OCI-LY1 (cell line): ENCODE results near the gene PBRM1.

Experiments
- H2AFZ ChIP-seq: fragments of 200-600 bp; sonication (generic), shearing (Covaris generic); 2 replicates; pipeline ENCODE4 v1.6.0; 2014; ENCODE audit warnings: antibody characterized with exemption, mild to moderate bottlenecking, low read length
- H3F3A ChIP-seq: fragments of 200-600 bp; sonication (generic), shearing (Covaris generic); 2 replicates; pipeline ENCODE4 v1.6.0; 2014; ENCODE audit warnings: mild to moderate bottlenecking, antibody characterized with exemption, low read length, moderate library complexity; ENCODE audit not compliant: insufficient read depth
- H3K27ac ChIP-seq: fragments of 200-600 bp; sonication (generic); 2 replicates; pipeline ENCODE4 v1.5.1; 2014; ENCODE audit warnings: low read length, mixed run types, mild to moderate bottlenecking, low read depth; ENCODE audit not compliant: poor library complexity, severe bottlenecking
- H3K27me3 ChIP-seq: fragments of 200-600 bp; sonication (generic); 2 replicates; pipeline ENCODE4 v1.6.0; 2014; ENCODE audit warnings: antibody characterized with exemption, mild to moderate bottlenecking, low read length, moderate library complexity; ENCODE audit not compliant: insufficient read depth
- H3K36me3 ChIP-seq: fragments of 200-600 bp; sonication (generic); 2 replicates; pipeline ENCODE4 v1.6.1; 2014; ENCODE audit warnings: mild to moderate bottlenecking, antibody characterized with exemption, low read length, moderate library complexity, mixed read lengths; ENCODE audit not compliant: insufficient read depth
- H3K4me1 ChIP-seq: fragments of 200-600 bp; sonication (generic); 2 replicates; pipeline ENCODE4 v1.5.1; 2014; ENCODE audit warnings: mild to moderate bottlenecking, low read length, moderate library complexity; ENCODE audit not compliant: insufficient read depth, severe bottlenecking
- H3K4me2 ChIP-seq: fragments of 200-600 bp; sonication (generic), shearing (Covaris generic); 2 replicates; pipeline ENCODE4 v1.6.1; 2014; ENCODE audit warnings: low read length
- H3K4me3 ChIP-seq: fragments of 200-600 bp; sonication (generic); 2 replicates; pipeline ENCODE4 v1.5.1; 2014; ENCODE audit warnings: low read length, low read depth, mild to moderate bottlenecking, mixed read lengths; ENCODE audit not compliant: poor library complexity, severe bottlenecking
- H3K79me2 ChIP-seq: fragments of 200-600 bp; shearing (Covaris generic); 2 replicates; pipeline ENCODE4 v1.6.1; 2016; ENCODE audit warnings: mixed run types, low read length, mixed read lengths; ENCODE audit not compliant: insufficient read depth
- H3K9ac ChIP-seq: fragments of 200-600 bp; sonication (generic), shearing (Covaris generic); 2 replicates; pipeline ENCODE4 v1.6.1; 2014; ENCODE audit warnings: mild to moderate bottlenecking, low read length, mixed read lengths
- H3K9me2 ChIP-seq: fragments of 200-600 bp; sonication (generic), shearing (Covaris generic); 2 replicates; pipeline ENCODE4 v1.6.1; 2014; ENCODE audit warnings: low read depth, mild to moderate bottlenecking, low read length, mixed read lengths
- H3K9me3 ChIP-seq: fragments of 200-600 bp; shearing (Covaris generic); 2 replicates; pipeline ENCODE4 v1.6.1; 2014; ENCODE audit warnings: low read length, mixed read lengths
- H4K20me1 ChIP-seq: fragments of 200-600 bp; sonication (generic), shearing (Covaris generic); 2 replicates; pipeline ENCODE4 v1.6.0; 2016; ENCODE audit warnings: mild to moderate bottlenecking, low read length; ENCODE audit not compliant: insufficient read depth
- CTCF ChIP-seq: fragments of 200-600 bp; sonication (generic), shearing (Covaris generic); IDR thresholded peaks from 2 replicates; pipeline ENCODE4 v1.5.1; 2017; ENCODE audit warnings: mild to moderate bottlenecking, antibody characterized with exemption, low read length, moderate library complexity, mixed read lengths
- EZH2 ChIP-seq: fragments of 200-600 bp; sonication (generic), shearing (Covaris generic); IDR thresholded peaks from 2 replicates; pipeline ENCODE4 v1.8.0; 2017; ENCODE audit warnings: borderline replicate concordance, mixed run types, mild to moderate bottlenecking, antibody characterized with exemption, low read length, moderate library complexity, mixed read lengths

The PBRM1 gene

GRCh38 chr3:52515192-52515591 is 170.5 kb downstream of the PBRM1 start:
- Histone ChIP-seq H3K27me3 (peaks cover 11% of the 10 kb centered on the region; the same call in 1 of the 2 replicates), H4K20me1 (no peaks in the 10 kb centered on the region), H3K4me2 (no peak overlapping the region), H2AFZ (no peak overlapping the region), H3K9ac (no peak overlapping the region), H3F3A (no peaks in the 10 kb centered on the region), H3K9me3 (no peaks in the 10 kb centered on the region), H3K36me3 (no peaks in the 10 kb centered on the region), H3K4me1 (no peaks in the 10 kb centered on the region), H3K4me3 (no peak overlapping the region), H3K79me2 (no peaks in the 10 kb centered on the region), H3K9me2 (no peaks in the 10 kb centered on the region), H3K27ac (no peak overlapping the region)
- TF ChIP-seq EZH2 (no peak), CTCF (no peak)

GRCh38 chr3:52514576-52514975 is 171.1 kb downstream of the PBRM1 start:
- Histone ChIP-seq H3K27ac (no peak overlapping the region), H3K4me2 (no peak overlapping the region), H3K9me3 (no peaks in the 10 kb centered on the region), H3K4me3 (no peak overlapping the region), H3F3A (no peaks in the 10 kb centered on the region), H3K27me3 (peaks cover 11% of the 10 kb centered on the region; the same call in 1 of the 2 replicates), H3K9ac (no peak overlapping the region), H3K4me1 (no peaks in the 10 kb centered on the region), H3K9me2 (no peaks in the 10 kb centered on the region), H2AFZ (no peak overlapping the region), H4K20me1 (no peaks in the 10 kb centered on the region), H3K36me3 (no peaks in the 10 kb centered on the region), H3K79me2 (no peaks in the 10 kb centered on the region)
- TF ChIP-seq EZH2 (no peak), CTCF (no peak)

- TF ChIP-seq CTCF = no peak
- no peak for TF ChIP-seq EZH2
- no peaks in the 10 kb centered on the region for H4K20me1 ChIP-seq
- H3K27ac ChIP-seq = no peak overlapping the region
- no peak overlapping the region for H3K9ac ChIP-seq
- no peaks in the 10 kb centered on the region for H3K9me2 ChIP-seq
- peaks cover 11% of the 10 kb centered on the region for H3K27me3 ChIP-seq
- no peaks in the 10 kb centered on the region for H3K36me3 ChIP-seq
- no peaks in the 10 kb centered on the region for H3K79me2 ChIP-seq
- H3K4me1 ChIP-seq = no peaks in the 10 kb centered on the region
- no peak overlapping the region for H3K4me2 ChIP-seq
- H3K9me3 ChIP-seq = no peaks in the 10 kb centered on the region
- no peak overlapping the region for H3K4me3 ChIP-seq
- no peak overlapping the region for H2AFZ ChIP-seq
- H3F3A ChIP-seq = no peaks in the 10 kb centered on the region
Measured at GRCh38 chr3:52513281-52513680, 172.4 kb downstream of the PBRM1 start.
